NT2/D1 (cell line): Measurements from ENCODE around the gene SPECC1L.

Experiments used
- DNase-seq: peaks from one replicate; pipeline ENCODE4 v3.0.0-alpha.2; 2011; ENCODE audit warnings: low read depth, low spot score
- H3K27me3 ChIP-seq: 2 replicates; pipeline ENCODE4 v1.6.0; 2011; ENCODE audit warnings: mild to moderate bottlenecking; ENCODE audit not compliant: insufficient read length, insufficient read depth
- H3K36me3 ChIP-seq: 2 replicates; pipeline ENCODE4 v1.6.1; 2011; ENCODE audit warnings: mild to moderate bottlenecking, low read length, mixed read lengths; ENCODE audit not compliant: insufficient read depth, insufficient read length
- H3K4me1 ChIP-seq: 2 replicates; pipeline ENCODE4 v1.5.1; 2011; ENCODE audit not compliant: insufficient read depth, insufficient read length
- H3K4me3 ChIP-seq: 2 replicates; pipeline ENCODE4 v1.5.1; 2011; ENCODE audit warnings: low read depth; ENCODE audit not compliant: insufficient read length
- H3K9ac ChIP-seq: 2 replicates; pipeline ENCODE4 v1.6.0; 2011; ENCODE audit warnings: low read depth; ENCODE audit not compliant: insufficient read length
- H3K9me3 ChIP-seq: 2 replicates; pipeline ENCODE4 v1.5.1; 2011; ENCODE audit warnings: mild to moderate bottlenecking, low read length; ENCODE audit not compliant: insufficient read depth
- SUZ12 ChIP-seq: IDR thresholded peaks from 2 replicates; pipeline ENCODE4 v1.6.1; 2011; ENCODE audit not compliant: insufficient read length, insufficient read depth; ENCODE audit errors: extremely low read depth
- YY1 ChIP-seq: IDR thresholded peaks from 2 replicates; pipeline ENCODE4 v1.6.1; 2011; ENCODE audit not compliant: insufficient read length, insufficient read depth
- ZNF274 ChIP-seq: IDR thresholded peaks from 2 replicates; pipeline ENCODE4 v1.6.1; 2011; ENCODE audit warnings: mild to moderate bottlenecking, low read depth, low read length

The SPECC1L gene

GRCh38 chr22:24400726-24401596, 130.3 kb downstream of the SPECC1L start:
- peaks cover 56% of the 10 kb centered on the region for H3K36me3 ChIP-seq
- no peak overlapping the region for H3K4me3 ChIP-seq
- no peaks in the 10 kb centered on the region for H3K27me3 ChIP-seq
- H3K9me3 ChIP-seq, result no peaks in the 10 kb centered on the region
- DNase-seq, result no peak
- H3K4me1 ChIP-seq, result no peaks in the 10 kb centered on the region
- TF ChIP-seq ZNF274 (no peak), SUZ12 (no peak)
- H3K9ac ChIP-seq, result no peak overlapping the region

DNA sequence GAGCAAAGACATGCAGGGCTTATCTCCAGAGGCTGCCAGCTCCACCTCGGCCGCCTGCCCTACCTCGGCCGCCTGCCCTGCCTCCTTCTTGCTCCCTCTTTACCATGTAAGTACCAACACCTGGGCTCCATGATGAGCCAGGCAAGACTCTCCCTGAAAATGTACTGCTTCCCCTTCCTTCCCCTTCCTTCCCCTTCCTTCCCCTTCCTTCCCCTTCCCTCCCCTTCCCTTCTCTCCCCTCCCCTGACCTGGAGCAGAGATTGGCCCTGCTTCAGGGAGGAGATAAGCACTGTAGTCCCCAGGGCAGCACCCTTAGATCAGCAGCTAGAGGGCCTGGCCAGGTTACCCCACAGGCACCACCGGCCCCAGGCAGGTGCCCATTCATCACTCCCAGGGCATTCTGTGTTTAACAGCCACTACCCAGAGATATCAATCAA, 131.3 kb downstream of the SPECC1L start:
- peaks cover 4% of the 10 kb centered on the region for H3K4me1 ChIP-seq
- no peak overlapping the region for H3K9ac ChIP-seq

DNA sequence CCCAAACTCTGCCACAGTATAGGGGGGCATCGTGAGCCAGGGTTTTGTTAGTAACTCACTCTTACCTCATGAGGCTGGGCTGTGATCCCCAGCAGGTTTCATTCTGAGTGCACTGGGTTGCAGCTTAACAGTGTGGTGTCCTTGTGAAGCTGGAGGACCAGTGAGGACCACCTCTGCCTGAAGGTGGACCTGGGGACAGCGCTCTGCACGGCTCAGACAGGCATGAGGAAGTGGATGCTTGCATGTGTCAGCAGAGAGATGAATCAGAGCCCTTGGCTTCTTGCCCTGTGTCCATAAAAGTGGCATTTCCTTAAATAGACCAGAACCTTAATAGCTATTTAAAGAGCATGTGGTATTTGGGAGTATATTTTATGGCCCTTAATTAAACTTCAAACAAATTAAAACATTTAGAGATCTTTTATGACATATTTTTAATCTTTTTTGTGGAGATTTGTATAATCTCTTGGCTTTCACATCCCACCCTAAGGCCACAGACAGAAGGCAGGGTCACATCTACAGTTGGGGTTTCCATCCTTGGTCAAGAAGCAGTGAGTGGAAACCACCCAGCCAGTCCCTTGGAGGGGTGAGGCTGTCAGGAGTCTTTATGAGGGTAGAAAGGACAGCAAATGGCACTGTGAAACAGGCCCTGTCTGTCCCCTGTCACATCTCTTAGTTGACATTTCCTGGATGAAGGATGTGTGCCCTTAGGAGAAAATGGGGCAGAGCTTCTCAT, 132.0 kb downstream of the SPECC1L start:
- Histone ChIP-seq H3K36me3 (peaks cover 58% of the 10 kb centered on the region), H3K27me3 (no peaks in the 10 kb centered on the region), H3K9ac (no peak overlapping the region), H3K9me3 (no peaks in the 10 kb centered on the region), H3K4me1 (peaks cover 7% of the 10 kb centered on the region), H3K4me3 (no peak overlapping the region)
- TF ChIP-seq ZNF274 (no peak), SUZ12 (no peak), YY1 (no peak)
- DNase-seq, result no peak

More for the DNA sequence above, 131.3 kb downstream of the SPECC1L start:
- TF ChIP-seq SUZ12 (no peak), ZNF274 (no peak), YY1 (no peak)
- Histone ChIP-seq H3K27me3 (no peaks in the 10 kb centered on the region), H3K4me3 (no peak overlapping the region), H3K9me3 (no peaks in the 10 kb centered on the region), H3K36me3 (peaks cover 55% of the 10 kb centered on the region)
- DNase-seq, result no peak

DNA sequence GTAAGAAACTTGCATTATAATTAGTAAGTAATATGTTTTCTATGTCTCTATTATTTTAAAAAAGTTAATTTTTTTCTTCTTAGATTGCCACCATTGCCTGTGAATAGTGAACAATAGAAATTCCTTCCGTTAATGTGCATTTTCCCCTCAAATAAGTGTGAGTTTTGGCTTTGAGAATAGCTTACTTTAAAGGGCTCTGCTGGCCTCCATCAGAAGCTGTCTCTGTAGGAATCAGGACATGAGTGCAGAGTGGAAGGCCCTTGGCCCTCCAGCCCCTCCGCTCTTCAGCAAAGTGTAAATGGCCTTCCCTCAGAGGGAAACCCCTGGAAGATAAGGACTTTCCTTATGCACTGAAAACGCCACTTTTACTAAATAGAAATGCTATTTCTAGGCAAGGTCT, 132.7 kb downstream of the SPECC1L start:
- peaks cover 7% of the 10 kb centered on the region for H3K4me1 ChIP-seq
- no peaks in the 10 kb centered on the region for H3K27me3 ChIP-seq
- DNase-seq, result no peak
- H3K4me3 ChIP-seq, result no peak overlapping the region
- H3K9ac ChIP-seq, result no peak overlapping the region
- no peaks in the 10 kb centered on the region for H3K9me3 ChIP-seq
- peaks cover 58% of the 10 kb centered on the region for H3K36me3 ChIP-seq
- no peak for TF ChIP-seq ZNF274
- no peak for TF ChIP-seq SUZ12
- TF ChIP-seq YY1, result no peak

GRCh38 chr22:24404561-24405275, 134.1 kb downstream of the SPECC1L start:
- TF ChIP-seq SUZ12 (no peak), YY1 (no peak), ZNF274 (no peak)
- Histone ChIP-seq H3K4me1 (peaks cover 7% of the 10 kb centered on the region), H3K9me3 (no peaks in the 10 kb centered on the region), H3K9ac (no peak overlapping the region), H3K36me3 (peaks cover 60% of the 10 kb centered on the region), H3K4me3 (no peak overlapping the region), H3K27me3 (no peaks in the 10 kb centered on the region)
- no peak for DNase-seq

GRCh38 chr22:24405631-24406321, 135.1 kb downstream of the SPECC1L start:
- Histone ChIP-seq H3K4me1 (peaks cover 9% of the 10 kb centered on the region), H3K36me3 (peaks cover 59% of the 10 kb centered on the region), H3K9me3 (no peaks in the 10 kb centered on the region), H3K9ac (no peak overlapping the region), H3K4me3 (no peak overlapping the region), H3K27me3 (no peaks in the 10 kb centered on the region)
- TF ChIP-seq SUZ12, result no peak
- no peak for TF ChIP-seq ZNF274
- no peak for TF ChIP-seq YY1
- DNase-seq, result no peak
